NCI-H2107 (cell line): Measurements from ENCODE around the gene PDSS1.
"Not testable (repeated sequence)": the region's sequence is repeated elsewhere in the genome, so short reads cannot be mapped to it uniquely, and the experiment has no call there.

Experiments
- DNase-seq: peaks from one replicate; lab custom pipeline; 2025; lab: John Stamatoyannopoulos, UW

Gene PDSS1

DNA sequence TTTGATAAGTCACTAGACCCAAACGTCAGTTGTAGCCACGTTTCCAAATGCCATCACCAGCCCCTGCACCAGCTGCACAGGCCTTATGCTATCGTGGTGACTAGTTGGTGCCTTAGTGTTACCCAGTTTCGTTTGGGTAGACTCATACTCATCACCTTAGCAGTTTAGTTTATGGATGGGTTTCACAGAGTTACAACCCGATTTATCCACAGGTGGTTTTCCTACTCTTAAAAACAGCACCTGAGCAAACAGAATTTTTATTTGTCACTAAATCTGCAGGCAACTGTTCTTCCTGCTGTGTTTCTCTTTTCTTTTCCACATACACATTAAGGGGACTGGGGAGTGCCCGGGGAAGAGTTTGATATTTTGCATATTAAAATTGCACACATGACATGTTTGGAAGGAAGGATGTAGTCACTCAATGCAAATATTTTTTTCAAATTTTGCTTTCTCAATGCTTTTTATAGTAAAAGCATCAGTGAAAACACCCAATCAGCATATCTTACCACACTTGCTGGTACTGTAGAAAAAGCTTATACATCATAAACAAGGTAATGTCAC, 41.6 kb downstream of the PDSS1 start:
- DNase-seq = no peak

DNA sequence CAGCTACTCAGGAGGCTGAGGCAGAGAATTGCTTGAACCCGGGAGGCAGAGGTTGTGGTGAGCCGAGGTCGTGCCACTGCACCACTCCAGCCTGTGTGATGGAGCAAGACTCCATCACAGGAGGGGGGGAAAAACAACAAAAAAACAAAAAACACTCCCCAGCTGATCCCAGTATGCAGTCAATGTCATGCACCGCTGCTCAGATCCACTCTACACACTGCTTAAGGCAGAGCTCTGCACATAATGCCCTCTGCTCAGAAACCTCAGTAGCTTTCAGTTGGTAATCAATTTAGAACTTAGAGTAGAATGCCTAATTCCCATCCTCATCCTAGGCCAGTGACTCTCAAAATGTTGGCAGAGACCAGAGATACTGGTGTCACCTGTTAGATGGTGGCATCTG, 43.9 kb downstream of the PDSS1 start:
- no peak for DNase-seq

DNA sequence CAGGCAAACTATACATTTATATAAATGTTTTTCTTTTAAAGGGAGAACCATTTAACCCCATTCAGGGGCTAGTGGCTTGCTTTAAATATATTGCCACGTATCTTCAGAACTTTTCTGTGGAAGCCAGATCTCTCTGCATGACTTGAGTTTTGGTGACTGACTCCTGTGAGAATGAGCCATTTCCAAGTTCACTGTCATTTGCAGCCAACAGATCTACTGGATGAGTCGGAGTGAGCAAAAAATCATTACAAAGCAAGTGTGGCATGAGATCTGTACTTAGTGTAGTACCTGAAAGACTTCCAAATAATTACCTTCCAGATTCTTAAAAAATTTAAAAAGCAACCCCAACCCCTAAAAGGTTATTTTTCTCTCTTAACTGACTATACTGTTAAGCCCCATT, 45.6 kb downstream of the PDSS1 start:
- no peak for DNase-seq

DNA sequence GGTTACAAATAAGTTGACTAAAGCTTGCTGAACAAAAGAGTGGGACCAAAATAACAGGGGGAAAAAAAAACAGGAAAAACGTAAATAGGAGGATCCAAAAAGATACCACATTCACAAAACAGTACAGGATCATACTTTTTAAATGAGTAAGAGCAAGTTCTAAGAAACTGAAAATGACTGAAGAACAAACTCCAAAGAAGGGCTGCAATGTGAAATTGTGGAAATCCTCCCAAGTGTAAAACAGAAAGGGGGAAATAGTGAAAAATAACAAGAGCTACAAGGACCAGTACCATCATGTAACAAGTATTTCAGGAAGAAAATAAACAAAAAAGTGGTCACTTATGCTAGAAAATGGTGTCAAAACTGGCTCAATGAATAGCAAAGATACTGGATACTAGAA, 46.3 kb downstream of the PDSS1 start:
- no peak for DNase-seq

DNA sequence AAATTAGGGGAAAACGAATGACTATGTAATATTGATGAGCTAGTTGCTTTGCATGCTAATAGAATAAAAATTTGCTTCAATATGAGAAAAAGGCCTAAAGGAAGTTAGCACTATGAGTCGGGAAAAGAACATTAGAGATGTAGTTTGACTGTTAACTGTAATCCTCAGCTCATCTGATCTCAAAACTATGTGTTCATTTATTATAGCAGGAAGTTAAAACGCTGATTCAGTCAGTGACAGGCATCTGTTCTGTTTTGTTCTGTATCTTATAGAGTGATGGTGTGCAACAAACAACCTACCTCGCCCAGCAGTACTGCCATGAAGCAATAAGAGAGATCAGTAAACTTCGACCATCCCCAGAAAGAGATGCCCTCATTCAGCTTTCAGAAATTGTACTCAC, 48.6 kb downstream of the PDSS1 start:
- no peak for DNase-seq

DNA sequence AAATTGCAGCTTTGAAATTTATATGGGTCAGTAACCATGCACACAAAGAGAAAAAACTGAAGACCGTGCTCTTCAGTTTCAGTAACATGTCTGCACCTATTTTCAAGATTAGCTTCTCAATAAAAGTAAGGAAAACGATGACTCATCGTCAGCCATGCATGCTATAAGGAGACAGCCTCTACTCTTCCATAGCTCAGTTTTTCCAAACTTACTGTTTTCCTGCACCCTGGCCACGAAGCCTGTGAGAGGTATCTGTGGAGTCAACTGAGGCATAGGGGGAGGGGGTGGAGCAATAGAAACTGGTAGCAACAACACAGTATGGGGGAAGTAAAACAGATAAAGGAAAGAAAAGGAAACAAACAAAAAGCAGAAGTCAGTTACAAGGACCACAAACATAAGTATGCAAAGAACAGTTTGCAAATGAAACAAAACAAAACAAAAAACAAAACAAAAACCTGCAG, 58.0 kb downstream of the PDSS1 start:
- no peak for DNase-seq

DNA sequence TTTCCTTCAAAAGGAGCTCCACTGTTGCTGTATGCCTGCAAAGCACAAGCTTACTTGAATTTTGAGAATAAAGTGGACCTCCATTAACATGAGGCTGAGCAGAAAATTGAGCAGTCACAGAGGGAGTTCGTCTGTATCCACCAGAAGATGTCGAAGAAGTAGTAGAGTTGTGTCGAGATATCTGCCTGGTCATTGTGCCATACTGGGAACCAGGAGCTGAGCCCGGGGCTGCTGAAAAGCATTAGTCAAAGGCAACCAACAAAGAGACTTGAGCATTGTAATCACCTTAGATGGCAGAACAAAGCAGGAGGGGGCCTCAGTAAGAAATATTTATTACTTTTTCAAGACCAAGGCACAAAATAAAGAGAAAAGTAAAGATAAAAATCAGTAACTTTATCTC, 61.5 kb downstream of the PDSS1 start:
- DNase-seq = no peak

DNA sequence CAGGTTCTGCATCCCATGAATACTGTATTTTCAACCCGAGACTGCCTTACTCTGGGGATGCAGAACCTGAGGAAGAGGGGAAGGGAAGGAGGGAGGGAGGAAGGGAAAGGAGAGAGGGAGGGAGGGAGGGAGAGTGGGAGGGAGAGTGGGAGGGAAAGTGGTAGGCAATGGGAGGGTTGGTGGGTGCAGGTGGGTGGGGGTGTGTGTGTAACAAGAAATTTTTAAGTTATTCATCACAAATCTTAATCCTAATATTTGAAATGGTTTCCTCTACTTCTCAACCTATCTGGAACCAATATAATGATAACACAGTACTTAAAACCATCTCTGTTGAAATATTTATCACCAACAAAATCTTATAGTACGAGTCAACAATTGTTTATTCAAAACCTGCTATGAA, 68.0 kb downstream of the PDSS1 start:
- DNase-seq = no peak

DNA sequence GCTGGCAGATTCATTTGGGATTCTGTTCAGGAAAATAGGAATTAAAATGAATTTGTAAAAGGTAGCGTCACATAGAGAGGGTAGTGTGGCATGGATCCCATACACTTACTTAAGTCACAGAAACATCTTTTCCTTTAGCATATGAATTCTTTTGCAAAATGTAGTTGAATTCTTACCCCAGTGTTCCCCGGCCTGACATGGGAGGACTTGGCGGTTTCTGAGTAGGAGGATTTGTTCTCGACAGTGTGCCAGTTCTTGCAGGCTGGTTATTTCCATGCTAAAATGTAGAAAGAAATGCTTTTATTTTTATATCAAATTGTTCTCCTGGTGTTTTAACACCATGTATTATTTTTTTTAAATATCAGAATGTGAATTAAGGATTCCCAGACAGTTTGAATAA, 72.6 kb downstream of the PDSS1 start:
- no peak for DNase-seq

DNA sequence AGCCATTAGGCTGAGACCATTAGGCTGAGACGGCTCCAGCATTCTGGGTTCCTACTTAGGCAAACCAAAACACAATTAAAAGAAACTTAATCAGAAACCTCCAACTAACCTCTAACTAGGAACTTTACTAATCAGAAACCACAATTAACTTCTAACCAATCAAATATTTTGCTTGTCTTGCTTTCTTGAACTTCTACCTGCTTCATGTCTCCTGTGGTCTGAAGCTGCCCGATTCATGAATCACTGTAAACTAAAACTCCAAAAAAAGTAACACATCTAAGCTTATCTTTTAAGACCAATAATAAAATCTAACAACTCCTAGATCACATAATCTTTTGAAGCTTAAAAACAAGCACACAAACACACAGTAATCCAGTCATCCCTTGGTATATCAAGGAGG, 76.1 kb downstream of the PDSS1 start:
- no peak for DNase-seq

DNA sequence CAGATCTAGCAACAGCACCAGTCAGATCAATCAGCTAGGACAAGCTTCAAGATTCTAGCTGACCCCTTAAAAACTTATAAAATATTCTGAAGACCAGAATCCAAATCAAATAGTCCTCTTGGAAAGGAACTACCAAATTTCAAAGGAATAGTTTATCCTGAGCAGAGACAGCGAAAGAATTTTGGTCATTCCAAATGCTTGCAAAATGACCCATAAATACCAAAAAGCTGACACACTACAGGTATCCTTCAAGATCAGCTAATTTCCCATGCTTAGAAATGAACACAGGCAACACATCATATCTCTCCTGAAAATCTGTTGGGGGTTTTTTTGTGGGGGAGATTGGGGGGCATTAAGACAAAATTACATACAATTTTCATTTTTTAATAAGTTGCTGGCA, 78.8 kb downstream of the PDSS1 start:
- no peak for DNase-seq

DNA sequence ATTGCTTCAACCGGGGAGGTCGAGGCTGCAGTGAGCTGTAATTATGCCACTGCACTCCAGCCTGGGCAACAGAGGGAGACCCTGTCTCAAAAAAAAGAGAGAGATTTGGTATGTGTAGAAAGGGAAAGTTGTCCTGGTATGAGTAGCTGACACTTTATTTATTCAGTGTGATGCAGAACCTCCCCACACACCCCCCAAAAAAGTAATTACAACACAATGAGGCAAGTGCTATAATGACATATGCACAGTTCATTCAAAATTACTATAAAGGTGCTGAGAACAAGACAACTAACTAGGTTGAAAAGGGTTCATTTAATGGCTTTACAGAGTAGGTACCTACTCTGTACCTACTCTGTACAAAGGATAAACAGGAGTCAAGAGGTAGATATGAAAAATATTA, 80.2 kb downstream of the PDSS1 start:
- DNase-seq = no peak

DNA sequence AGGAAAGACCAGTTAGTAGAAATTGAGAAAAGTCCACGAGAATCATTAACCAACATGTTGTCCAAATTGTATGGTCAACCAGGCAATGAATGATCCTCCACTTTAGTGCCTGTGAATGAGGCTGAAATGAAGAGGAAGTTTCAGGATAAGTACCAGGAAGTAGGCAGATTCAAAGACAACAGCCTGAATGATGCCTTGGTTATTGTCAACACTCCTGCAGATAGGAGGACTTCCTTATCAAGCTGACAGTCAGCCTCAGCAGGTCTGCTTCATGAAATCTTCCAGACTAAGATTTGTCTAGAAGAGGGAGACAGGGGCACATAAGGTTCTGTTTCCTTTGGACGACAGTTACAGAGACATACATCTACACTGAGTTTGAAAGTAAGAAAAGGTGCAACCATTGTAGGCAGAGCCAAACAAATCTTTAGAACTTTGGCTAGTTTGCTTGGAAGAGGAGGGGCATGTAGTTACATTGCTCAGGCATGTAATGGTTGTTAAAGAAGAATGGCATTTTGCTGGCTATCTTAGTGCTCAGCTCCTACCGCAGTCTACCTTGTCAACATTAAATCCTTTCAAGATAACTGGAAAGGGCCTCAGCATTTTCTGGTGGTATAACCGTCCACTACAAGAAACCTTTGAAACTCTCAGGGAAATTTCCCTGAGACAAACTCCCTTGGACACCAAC, 81.8 kb downstream of the PDSS1 start:
- DNase-seq = no peak

DNA sequence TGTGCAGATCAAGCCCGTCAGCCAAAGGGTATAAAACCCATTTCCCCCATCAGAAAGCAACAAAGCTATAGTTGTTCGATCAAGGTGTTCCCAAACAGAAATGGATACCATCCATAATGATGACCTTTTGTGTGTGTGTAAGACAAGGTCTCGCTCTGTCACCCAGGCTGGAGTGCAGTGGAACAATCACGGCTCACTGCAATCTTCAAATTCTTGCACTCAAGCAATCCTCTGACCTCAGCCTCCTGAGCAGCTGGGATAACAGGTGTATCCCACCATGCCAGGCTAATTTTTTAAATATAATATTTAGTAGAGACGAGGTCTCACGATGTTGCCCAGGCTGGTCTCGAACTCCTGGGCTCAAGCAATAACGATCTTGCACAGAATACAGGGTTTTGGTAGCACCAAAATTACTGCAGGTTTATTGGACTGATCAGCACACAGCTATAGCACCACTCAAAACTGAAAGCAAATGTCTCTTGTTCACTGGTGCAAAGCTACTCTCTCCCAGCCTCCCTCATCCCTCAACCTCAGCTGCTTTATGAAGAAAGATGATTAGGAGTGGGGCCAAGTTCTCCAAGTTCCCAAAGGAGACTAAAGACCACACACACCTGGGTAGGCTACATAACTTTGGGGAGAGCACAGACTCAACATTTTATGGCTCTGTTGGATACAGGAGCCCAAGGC, 82.7 kb downstream of the PDSS1 start:
- no peak for DNase-seq

DNA sequence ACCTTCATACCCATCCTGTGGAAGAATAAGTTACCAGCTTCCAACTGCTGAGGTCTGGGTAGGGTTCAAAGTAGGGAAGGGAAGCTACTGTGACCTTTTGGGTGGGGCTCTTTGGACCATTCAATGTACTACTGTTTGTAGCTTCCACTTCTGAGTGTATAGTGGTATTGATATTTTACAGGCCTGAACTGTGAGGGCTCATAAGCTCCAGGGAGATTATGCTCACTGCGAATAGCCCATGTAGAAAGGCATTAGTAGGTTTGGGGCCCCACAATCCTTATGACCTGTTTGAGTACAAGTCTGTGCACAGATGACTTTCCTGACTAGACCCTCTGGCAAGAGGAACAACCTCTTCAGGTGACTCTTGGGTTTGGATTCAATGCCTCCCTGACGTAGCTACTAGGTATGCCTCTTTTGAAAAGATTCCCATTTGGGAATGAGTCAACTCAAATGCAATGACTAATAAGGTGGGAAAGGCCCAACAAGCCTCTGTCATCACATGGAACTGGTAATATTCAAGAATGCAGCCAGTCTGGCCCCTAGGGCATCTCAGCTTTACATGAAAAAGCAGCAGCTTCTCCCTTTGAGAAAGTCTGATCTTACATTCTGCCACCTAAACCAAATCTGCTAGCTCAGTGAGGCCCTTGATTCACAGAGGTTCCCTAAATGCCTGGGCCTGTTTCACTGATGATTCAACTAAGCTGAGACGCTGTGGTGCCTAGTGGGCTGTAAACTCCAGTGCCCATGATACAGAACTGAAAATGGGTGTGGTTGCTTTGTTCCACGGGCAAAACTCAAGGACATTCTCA, 83.5 kb downstream of the PDSS1 start:
- DNase-seq = no peak

DNA sequence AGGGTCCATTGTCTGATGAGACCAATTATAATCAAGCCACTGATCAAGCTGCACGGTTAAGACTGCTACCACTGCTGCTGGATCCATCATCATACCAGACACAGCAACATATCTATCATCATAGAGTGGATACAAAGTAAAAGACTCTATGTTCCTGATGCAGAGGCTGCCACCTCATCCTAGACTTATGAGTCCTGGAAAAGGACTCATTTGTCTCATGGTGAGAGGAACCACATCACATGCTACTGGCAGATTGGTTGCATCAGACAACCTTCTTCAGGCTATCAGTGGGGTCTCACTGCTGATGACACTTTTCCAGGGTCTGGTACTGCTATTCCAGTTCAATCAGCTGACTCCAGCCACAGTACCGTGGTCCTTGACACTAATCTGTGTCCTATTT, 84.3 kb downstream of the PDSS1 start:
- DNase-seq = no peak

DNA sequence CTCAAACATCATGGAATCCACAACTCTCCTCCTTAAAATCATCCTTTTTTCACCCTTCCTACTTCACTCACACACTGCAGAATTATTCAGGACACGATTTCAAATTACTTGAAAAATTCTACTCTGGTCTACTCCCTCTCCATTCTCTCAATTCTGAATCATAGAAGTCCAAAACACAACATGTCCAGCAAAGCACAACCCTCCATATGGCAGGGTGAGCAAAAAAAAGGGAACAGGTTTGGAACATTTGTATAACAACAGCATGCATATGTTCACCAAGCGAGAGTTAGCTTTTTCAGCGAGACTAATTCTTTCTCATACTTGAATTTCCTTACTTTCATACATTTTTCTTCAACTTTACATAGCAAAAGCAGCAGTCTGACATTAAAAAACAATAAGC, 89.9 kb downstream of the PDSS1 start:
- no peak for DNase-seq

DNA sequence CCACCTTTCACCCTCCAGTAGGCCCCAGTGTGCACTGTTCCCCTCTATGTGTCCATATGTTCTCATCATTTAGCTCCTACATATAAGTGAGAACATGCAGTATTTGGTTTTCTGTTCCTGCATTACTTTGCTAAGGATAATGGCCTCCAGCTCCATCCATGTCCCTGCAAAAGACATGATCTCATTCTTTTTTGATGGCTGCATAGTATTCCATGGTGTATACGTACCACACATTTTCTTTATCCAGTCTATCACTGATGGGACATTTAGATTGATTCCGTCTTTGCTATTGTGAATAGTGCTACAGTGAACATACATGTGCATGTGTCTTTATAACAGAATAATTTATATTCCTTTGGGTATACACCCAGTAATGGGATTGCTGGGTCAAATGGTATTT, 92.3 kb downstream of the PDSS1 start:
- not testable (repeated sequence) for DNase-seq

DNA sequence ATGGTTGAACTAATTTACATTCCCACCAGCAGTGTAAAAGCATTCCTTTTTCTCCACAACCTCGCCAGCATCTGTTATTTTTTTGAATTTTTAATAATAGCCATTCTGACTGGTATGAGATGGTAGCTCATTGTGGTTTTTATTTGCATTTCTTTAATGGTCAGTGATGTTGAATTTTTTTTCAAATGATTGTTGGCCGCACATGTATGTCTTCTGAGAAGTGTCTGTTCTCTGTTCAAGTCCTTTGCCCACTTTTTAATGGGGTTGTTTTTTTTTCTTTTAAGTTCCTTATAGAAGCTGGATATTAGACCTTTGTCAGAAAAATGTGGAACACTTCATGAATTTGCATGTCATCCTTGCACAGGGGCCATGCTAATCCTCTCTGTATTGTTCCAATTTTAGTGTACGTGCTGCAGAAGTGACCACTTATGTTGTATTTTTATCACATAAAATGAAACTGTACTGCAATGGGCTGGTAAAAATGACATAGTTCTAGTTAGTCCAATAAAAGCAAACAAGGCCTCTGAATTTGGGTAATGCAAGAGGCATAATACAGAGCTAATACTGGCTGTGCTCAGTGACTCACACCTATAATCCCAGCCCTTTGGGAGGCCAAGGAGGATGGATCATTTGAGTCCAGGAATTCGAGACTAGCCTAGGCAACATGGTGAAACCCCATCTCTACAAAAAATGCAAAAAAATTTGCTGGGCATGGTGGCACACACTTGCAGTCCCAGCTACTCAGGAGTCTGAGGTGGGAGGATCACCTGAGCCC, 92.9 kb downstream of the PDSS1 start:
- DNase-seq = no peak

DNA sequence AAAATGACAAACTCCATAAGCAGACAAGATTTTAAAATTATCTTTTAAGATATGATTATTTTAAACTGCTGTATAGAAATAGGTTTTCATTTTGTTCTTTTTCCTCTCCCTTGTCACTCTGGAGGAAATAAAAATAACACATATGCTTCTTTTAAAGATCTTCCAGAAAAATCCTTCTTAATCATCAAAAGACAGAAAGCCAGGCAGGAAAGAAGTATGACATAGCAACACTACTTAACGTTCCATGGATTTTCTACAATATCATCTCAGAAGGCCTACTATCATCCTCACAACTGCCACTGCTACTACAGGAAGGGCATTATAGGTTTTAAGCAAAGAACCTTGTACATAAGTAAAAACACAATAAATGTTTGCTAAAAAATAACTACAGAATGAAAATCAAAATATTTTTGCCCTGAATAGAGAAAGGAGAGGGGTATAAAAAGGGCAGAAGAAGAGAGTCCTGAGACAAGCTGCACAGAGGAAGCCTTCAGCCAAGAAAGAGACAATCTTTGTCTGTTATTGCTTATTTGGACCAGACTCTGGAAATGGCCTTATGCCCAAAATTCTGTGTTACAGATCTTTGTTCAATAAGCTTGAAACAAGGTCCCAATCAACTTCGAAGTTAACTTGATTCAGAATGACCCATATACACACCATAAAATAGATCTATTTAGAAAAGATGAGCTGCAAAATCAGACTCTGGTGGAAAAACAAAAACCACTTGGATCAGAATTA, 95.4 kb downstream of the PDSS1 start:
- no peak for DNase-seq
